WI38 (cell line): ENCODE data around the gene NUP205.

Source experiments
- H3K4me3 ChIP-seq: 2 replicates; pipeline ENCODE4 v1.5.1; 2011; ENCODE audit warnings: low read depth, mild to moderate bottlenecking, control low read depth, low read length
- TF ChIP-seq, protein P1 (sequence below): IDR thresholded peaks from 2 replicates; pipeline ENCODE4 v1.5.1; 2012; ENCODE audit warnings: low read depth, mild to moderate bottlenecking, control low read depth, low read length

Gene NUP205

GRCh38 chr7:135678612-135679575 lies 121.2 kb downstream of the NUP205 start:
- TF ChIP-seq, protein P1, sequence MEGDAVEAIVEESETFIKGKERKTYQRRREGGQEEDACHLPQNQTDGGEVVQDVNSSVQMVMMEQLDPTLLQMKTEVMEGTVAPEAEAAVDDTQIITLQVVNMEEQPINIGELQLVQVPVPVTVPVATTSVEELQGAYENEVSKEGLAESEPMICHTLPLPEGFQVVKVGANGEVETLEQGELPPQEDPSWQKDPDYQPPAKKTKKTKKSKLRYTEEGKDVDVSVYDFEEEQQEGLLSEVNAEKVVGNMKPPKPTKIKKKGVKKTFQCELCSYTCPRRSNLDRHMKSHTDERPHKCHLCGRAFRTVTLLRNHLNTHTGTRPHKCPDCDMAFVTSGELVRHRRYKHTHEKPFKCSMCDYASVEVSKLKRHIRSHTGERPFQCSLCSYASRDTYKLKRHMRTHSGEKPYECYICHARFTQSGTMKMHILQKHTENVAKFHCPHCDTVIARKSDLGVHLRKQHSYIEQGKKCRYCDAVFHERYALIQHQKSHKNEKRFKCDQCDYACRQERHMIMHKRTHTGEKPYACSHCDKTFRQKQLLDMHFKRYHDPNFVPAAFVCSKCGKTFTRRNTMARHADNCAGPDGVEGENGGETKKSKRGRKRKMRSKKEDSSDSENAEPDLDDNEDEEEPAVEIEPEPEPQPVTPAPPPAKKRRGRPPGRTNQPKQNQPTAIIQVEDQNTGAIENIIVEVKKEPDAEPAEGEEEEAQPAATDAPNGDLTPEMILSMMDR = no peak
- no peak overlapping the region for H3K4me3 ChIP-seq

DNA sequence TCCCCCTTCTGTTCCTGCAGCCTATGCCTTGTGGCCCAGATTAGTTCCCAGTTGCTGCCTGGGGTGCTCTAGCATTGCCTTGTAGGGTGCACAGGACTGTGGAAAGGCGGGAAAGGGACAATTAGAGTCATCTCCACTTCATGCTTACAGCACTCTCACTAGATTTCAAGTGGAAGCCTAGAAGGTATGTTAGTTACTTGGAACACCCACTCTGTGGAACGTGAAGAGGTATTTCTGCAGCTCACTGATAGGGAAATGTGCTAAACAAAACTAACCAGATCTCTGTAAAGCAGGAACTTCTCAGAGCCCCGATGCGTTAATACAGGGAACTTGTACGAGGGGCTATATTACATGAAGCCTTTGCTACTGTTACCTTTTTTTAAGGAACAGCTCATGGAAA lies 124.0 kb downstream of the NUP205 start:
- no peak overlapping the region for H3K4me3 ChIP-seq
- TF ChIP-seq, protein P1 = no peak

DNA sequence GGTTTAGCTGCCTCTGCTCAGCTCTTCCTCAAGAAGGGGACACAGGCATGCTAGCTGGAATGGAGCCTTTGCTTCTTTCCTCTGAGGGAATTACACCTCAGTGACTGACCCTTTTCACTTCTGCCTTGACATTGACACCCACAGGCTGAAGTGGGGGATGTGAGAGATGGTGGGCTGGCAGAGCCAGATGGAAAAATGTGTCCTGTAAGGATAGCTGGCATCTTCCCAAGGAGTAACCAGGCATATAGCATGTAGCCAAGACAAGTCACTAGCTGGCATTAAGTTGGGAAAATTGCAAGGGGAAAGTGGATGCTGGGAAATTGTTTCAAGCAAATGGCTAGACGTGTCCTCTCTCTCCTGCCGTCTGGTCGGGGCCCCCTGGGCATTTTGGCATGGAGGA lies 124.5 kb downstream of the NUP205 start:
- TF ChIP-seq, protein P1 = no peak
- no peak overlapping the region for H3K4me3 ChIP-seq

GRCh38 chr7:135683609-135684008 lies 125.9 kb downstream of the NUP205 start:
- TF ChIP-seq, protein P1 = no peak
- H3K4me3 ChIP-seq = no peak overlapping the region

DNA sequence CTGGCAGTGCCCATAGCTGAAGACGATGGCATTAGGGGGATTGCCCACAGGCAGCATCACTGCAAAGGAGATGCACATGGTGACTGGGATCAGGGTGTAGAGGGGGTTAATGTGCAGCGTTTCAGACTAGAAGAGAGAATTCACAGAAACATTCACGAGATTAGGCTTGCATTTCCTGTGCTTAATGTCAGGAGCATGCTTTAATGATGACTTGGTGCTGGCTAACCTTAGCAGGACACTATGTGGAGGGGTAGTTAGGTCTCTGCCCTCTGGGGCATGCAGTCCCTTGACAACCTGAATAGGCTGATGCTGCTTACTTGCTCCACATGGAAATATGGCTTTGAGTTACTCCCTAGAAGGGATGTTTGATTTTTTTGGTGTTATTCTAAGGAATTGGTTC lies 126.4 kb downstream of the NUP205 start:
- H3K4me3 ChIP-seq = no peak overlapping the region
- TF ChIP-seq, protein P1 = no peak

GRCh38 chr7:135684699-135685098 lies 127.0 kb downstream of the NUP205 start:
- no peak overlapping the region for H3K4me3 ChIP-seq
- TF ChIP-seq, protein P1 = no peak
